Right lung (tissue), 10 donors: ENCODE data around the gene SPATA31C1. TPM values are rescaled to one million over a fixed set of nuclear protein-coding genes. Genes with fewer than 3 reads are reported as not detected.
"Not testable (repeated sequence)": the region's sequence is repeated elsewhere in the genome, so short reads cannot be mapped to it uniquely, and the experiment has no call there.

Source experiments
- DNase-seq, 2 donors: peaks; one replicate each; pipeline ENCODE4 v3.0.0-alpha.2; 2013
- long read RNA-seq, 8 donors: transcript quantifications; one replicate each; lab custom pipeline, GENCODE V29; 2026
- polyA plus RNA-seq, 5 donors: library from polyadenylated mRNA; unstranded; fragments of 120-200 nt; gene quantifications; one replicate each; pipeline versions ENCODE4 v1.2.1 to v1.2.3, GENCODE V29; 2013; ENCODE audit warnings: inconsistent platforms in 1 of 5, low replicate concordance in 1 of 5; ENCODE audit not compliant: insufficient read length in 5 of 5, insufficient read depth in 1 of 5

Gene SPATA31C1
- polyA plus RNA-seq: under 1 TPM in 1 of 5 donors, not detected in 4; 0.09 TPM
- long read RNA-seq, donor 1: 0 reads
- long read RNA-seq, donor 2: 0 reads
- long read RNA-seq, donor 3: 0 reads
- long read RNA-seq, donor 4: 0 reads
- long read RNA-seq, donor 5: 0 reads
- long read RNA-seq, donor 6: 0 reads
- long read RNA-seq, donor 7: 0 reads
- long read RNA-seq, donor 8: 0 reads

GRCh38 chr9:87917662-87918061 is at the start of gene SPATA31C1:
Gene SPATA31C1 (plus strand): TSS chr9:87917962.
- not testable (repeated sequence) for DNase-seq

GRCh38 chr9:87868175-87868574 is 49.6 kb upstream of the SPATA31C1 start:
- no peak for DNase-seq

GRCh38 chr9:87868635-87869034 is 49.1 kb upstream of the SPATA31C1 start:
- no peak for DNase-seq

GRCh38 chr9:87869082-87869481 is 48.7 kb upstream of the SPATA31C1 start:
- DNase-seq: no peak

- no peak for DNase-seq
These were observed 46.2 kb upstream of the SPATA31C1 start for GRCh38 chr9:87871425-87872078.

- DNase-seq: peak in 1 of 2 donors; percentile 6
These were observed 45.6 kb upstream of the SPATA31C1 start for GRCh38 chr9:87872079-87872624.

GRCh38 chr9:87873607-87874303 is 44.0 kb upstream of the SPATA31C1 start:
- no peak for DNase-seq

GRCh38 chr9:87874304-87874623 is 43.5 kb upstream of the SPATA31C1 start:
- no peak for DNase-seq

- DNase-seq: no peak
These were observed 42.7 kb upstream of the SPATA31C1 start for GRCh38 chr9:87875060-87875459.

GRCh38 chr9:87875831-87876545 is 41.8 kb upstream of the SPATA31C1 start:
- DNase-seq: peak; percentile 72 to 76

GRCh38 chr9:87876708-87877107 is 41.1 kb upstream of the SPATA31C1 start:
- DNase-seq: no peak

- peak; percentile 6 to 11 for DNase-seq
These were observed 38.7 kb upstream of the SPATA31C1 start for GRCh38 chr9:87878989-87879511.

- DNase-seq: no peak
These were observed 37.6 kb upstream of the SPATA31C1 start for GRCh38 chr9:87880116-87880515.

- DNase-seq: no peak
These were observed 37.1 kb upstream of the SPATA31C1 start for GRCh38 chr9:87880683-87881082.

- DNase-seq: no peak
These were observed 35.1 kb upstream of the SPATA31C1 start, which contains the start of gene SPATA31E1 for GRCh38 chr9:87882627-87883026. Gene SPATA31E1 (plus strand): TSS chr9:87882877. CDS start chr9:87882892, 15 bp downstream.

GRCh38 chr9:87883274-87883673 is 34.5 kb upstream of the SPATA31C1 start:
- DNase-seq: no peak

GRCh38 chr9:87883990-87884389 is 33.8 kb upstream of the SPATA31C1 start:
- DNase-seq: no peak

GRCh38 chr9:87884578-87885459 is 32.9 kb upstream of the SPATA31C1 start:
- DNase-seq: no peak

- no peak for DNase-seq
These were observed 32.1 kb upstream of the SPATA31C1 start for GRCh38 chr9:87885484-87886189.
